ENCODE data around the gene C1orf53. TPM values are rescaled to one million over a fixed set of nuclear protein-coding genes. Genes with fewer than 3 reads are reported as not detected.

The C1orf53 gene
- total RNA-seq, 1 experiment from 2014 or later = 6.0 TPM

DNA sequence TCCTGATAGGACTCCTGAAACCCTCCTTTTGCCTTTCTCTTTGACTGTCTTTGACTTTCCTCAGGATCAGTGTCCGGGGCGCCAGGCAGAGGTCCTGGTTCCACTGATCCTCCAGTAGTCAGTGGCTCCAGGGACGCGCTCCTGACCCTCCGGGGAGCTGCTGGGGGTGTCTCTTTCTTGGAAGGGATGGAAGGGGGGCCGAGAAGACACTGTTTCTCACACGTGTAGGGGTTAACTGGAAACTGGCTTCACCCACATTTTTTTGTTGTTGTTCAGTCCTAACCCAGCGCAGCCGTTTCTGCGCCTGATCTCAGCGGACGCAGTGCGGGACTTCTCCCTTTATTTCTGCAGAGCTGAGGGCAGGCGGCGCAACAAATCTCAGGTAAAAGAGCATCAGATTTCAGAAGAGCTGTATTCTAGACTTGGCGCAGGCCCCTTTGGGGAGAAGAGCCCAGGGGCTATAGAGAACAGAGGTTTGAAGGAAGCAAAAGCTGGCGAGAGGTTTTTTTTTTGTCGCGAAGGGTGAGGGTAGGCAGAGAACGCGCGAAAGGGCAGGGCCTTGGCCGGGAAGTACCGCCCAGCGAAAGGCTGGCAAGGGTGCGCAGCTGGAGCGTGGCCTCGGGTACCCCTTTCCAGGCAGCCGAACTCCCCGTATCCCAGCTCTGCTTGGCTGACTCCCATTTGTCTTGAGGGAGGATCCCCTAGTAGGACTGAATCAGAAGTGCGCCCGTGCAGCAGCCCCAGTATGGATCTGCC lies 10.5 kb downstream of the C1orf53 start:
- Histone ChIP-seq H3K79me2 (ENCODE audit: low read depth) (no peaks in the 10 kb centered on the region), H3K9me3 (ENCODE audit: insufficient read depth, low read depth) (no peaks in the 10 kb centered on the region), H3K9me2 (ENCODE audit: insufficient read depth) (no peaks in the 10 kb centered on the region), H3K36me3 (ENCODE audit: low read depth) (no peaks in the 10 kb centered on the region), H3K27me3 (ENCODE audit: insufficient read depth, low read depth) (peaks cover 13% of the 10 kb centered on the region; the same call in 1 of the 2 replicates), H3F3A (ENCODE audit: insufficient read depth, low read depth) (no peaks in the 10 kb centered on the region), H2AFZ (peak overlapping the region; percentile 82), H3K4me2 (peak overlapping the region; percentile 73), H3K4me1 (replicated peaks; ENCODE audit: insufficient read depth) (peaks cover 14% of the 10 kb centered on the region), H4K20me1 (ENCODE audit: insufficient read depth) (no peaks in the 10 kb centered on the region), H3K27ac (no peak overlapping the region), H3K4me3 (peak overlapping the region; percentile 51)
- BruUV-seq (replicated peaks) = no TSS peak
- no peak for TF ChIP-seq EZH2 (IDR thresholded peaks at IDR 0.05; ENCODE audit: low read depth)
- TF ChIP-seq, protein P1, sequence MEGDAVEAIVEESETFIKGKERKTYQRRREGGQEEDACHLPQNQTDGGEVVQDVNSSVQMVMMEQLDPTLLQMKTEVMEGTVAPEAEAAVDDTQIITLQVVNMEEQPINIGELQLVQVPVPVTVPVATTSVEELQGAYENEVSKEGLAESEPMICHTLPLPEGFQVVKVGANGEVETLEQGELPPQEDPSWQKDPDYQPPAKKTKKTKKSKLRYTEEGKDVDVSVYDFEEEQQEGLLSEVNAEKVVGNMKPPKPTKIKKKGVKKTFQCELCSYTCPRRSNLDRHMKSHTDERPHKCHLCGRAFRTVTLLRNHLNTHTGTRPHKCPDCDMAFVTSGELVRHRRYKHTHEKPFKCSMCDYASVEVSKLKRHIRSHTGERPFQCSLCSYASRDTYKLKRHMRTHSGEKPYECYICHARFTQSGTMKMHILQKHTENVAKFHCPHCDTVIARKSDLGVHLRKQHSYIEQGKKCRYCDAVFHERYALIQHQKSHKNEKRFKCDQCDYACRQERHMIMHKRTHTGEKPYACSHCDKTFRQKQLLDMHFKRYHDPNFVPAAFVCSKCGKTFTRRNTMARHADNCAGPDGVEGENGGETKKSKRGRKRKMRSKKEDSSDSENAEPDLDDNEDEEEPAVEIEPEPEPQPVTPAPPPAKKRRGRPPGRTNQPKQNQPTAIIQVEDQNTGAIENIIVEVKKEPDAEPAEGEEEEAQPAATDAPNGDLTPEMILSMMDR (conservative IDR thresholded peaks at IDR 0.05) = no peak
- ChIA-PET POLR2A (ENCODE audit: unreplicated experiment) (no interaction called here), CTCF (no interaction called here)
- DNase-seq = no peak
- intact Hi-C loops (cut with micrococcal nuclease; ENCODE audit: unreplicated experiment) = loop anchor here (10.0 kb wide), 1 partner anchor 362 kb away; no protein-coding TSS in a partner anchor

DNA sequence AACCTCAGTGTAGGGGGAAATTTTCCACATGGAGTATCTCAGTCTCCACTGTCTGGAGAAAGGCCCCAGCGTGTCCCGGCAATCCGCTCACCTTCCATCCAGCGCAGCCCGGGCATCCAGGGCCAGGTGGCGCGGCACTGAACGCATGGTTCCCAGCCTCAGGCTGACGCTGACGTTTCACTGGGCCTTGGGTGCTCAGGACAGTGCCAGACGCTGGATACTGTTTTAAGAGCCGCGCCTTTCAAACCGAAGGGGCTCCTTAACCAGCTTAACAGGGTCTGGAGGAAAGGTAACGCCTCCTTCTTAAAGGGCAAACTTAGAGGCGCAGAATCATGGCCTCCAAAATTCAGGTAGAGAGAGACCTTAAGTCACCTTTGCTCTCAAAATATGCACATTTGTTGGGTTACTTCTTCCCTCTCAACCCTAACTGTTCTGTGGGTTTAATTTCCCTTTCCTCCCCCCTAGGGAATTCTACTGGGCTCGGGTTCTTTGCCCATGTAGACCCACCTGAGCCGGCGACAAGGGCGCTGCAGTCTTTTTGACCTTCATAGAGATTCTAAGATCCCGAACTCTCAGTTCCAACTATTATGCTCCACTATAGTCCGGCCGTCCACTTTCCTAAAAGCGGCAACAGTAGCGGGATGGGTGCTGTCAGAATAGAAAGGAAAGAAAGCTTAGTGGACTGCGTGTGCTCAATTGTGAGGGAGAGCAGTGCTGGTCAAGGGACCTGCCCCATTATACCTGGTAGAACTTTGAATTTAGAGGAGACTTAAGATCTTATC lies 11.3 kb downstream of the C1orf53 start:
- no peak overlapping the region for H3K4me2 ChIP-seq
- peaks cover 14% of the 10 kb centered on the region for H3K4me1 ChIP-seq (replicated peaks; ENCODE audit: insufficient read depth)
- no peaks in the 10 kb centered on the region for H3K79me2 ChIP-seq (ENCODE audit: low read depth)
- no peaks in the 10 kb centered on the region for H3K9me2 ChIP-seq (ENCODE audit: insufficient read depth)
- H2AFZ ChIP-seq = no peak overlapping the region
- H4K20me1 ChIP-seq (ENCODE audit: insufficient read depth) = no peaks in the 10 kb centered on the region
- no peaks in the 10 kb centered on the region for H3F3A ChIP-seq (ENCODE audit: insufficient read depth, low read depth)
- no peaks in the 10 kb centered on the region for H3K9me3 ChIP-seq (ENCODE audit: insufficient read depth, low read depth)
- H3K27me3 ChIP-seq (ENCODE audit: insufficient read depth, low read depth) = peaks cover 13% of the 10 kb centered on the region; the same call in 1 of the 2 replicates
- ChIA-PET POLR2A (ENCODE audit: unreplicated experiment) (no interaction called here), CTCF (no interaction called here)
- intact Hi-C loops (cut with micrococcal nuclease; ENCODE audit: unreplicated experiment) = loop anchor here (10.0 kb wide), 1 partner anchor 361 kb away; no protein-coding TSS in a partner anchor
- H3K27ac ChIP-seq = no peak overlapping the region
- TF ChIP-seq EZH2 (IDR thresholded peaks at IDR 0.05; ENCODE audit: low read depth) = no peak
- TF ChIP-seq, protein P1 (conservative IDR thresholded peaks at IDR 0.05) = no peak
- H3K4me3 ChIP-seq = no peak overlapping the region
- DNase-seq = no peak
- no peaks in the 10 kb centered on the region for H3K36me3 ChIP-seq (ENCODE audit: low read depth)
- no TSS peak for BruUV-seq (replicated peaks)

GRCh38 chr1:197914510-197914909 lies 12.1 kb downstream of the C1orf53 start:
- POLR2A ChIA-PET (ENCODE audit: unreplicated experiment) = interaction anchor here (0.7 kb wide), 1 partner anchor 190 kb away, joined by 3 read pairs; no protein-coding TSS in a partner anchor
- H3K27me3 ChIP-seq (ENCODE audit: insufficient read depth, low read depth) = peaks cover 13% of the 10 kb centered on the region; the same call in 1 of the 2 replicates
- no peak overlapping the region for H3K4me3 ChIP-seq
- DNase-seq = no peak
- H3F3A ChIP-seq (ENCODE audit: insufficient read depth, low read depth) = no peaks in the 10 kb centered on the region
- H3K36me3 ChIP-seq (ENCODE audit: low read depth) = no peaks in the 10 kb centered on the region
- no peak for TF ChIP-seq EZH2 (IDR thresholded peaks at IDR 0.05; ENCODE audit: low read depth)
- TF ChIP-seq, protein P1 (conservative IDR thresholded peaks at IDR 0.05) = no peak
- no peaks in the 10 kb centered on the region for H3K9me3 ChIP-seq (ENCODE audit: insufficient read depth, low read depth)
- H3K9me2 ChIP-seq (ENCODE audit: insufficient read depth) = no peaks in the 10 kb centered on the region
- H2AFZ ChIP-seq = no peak overlapping the region
- intact Hi-C loops (cut with micrococcal nuclease; ENCODE audit: unreplicated experiment) = loop anchor here (10.0 kb wide), 1 partner anchor 360 kb away; no protein-coding TSS in a partner anchor
- CTCF ChIA-PET = interaction anchor here (0.6 to 1.3 kb wide), 3 partner anchors 16 to 514 kb away, joined by 3 to 4 read pairs (median 3); no protein-coding TSS in a partner anchor
- BruUV-seq (replicated peaks) = no TSS peak
- no peaks in the 10 kb centered on the region for H3K79me2 ChIP-seq (ENCODE audit: low read depth)
- no peak overlapping the region for H3K4me2 ChIP-seq
- no peak overlapping the region for H3K27ac ChIP-seq
- H4K20me1 ChIP-seq (ENCODE audit: insufficient read depth) = no peaks in the 10 kb centered on the region
- peaks cover 14% of the 10 kb centered on the region for H3K4me1 ChIP-seq (replicated peaks; ENCODE audit: insufficient read depth)
